HG03432 (cell line): ENCODE results near the gene RNF111.
"Not testable (repeated sequence)": the region's sequence is repeated elsewhere in the genome, so short reads cannot be mapped to it uniquely, and the experiment has no call there.

Experiments used
- ATAC-seq: cut with Tn5 transposase; IDR thresholded peaks from one replicate; pipeline ENCODE4 v1.9.1; 2021; ENCODE audit warnings: mild to moderate bottlenecking, moderate library complexity; ENCODE audit not compliant: unreplicated experiment

The RNF111 gene

GRCh38 chr15:59052915-59053407, 65.5 kb downstream of the RNF111 start:
- ATAC-seq, result no peak

GRCh38 chr15:59053482-59053881, 66.0 kb downstream of the RNF111 start:
- no peak for ATAC-seq

- ATAC-seq, result no peak
These were observed 71.7 kb downstream of the RNF111 start for GRCh38 chr15:59059076-59059597.

GRCh38 chr15:59060348-59060747, 72.9 kb downstream of the RNF111 start:
- no peak for ATAC-seq

- ATAC-seq, result no peak
These were observed 75.6 kb downstream of the RNF111 start for GRCh38 chr15:59063042-59063441.

GRCh38 chr15:59069430-59069829, 82.0 kb downstream of the RNF111 start:
- ATAC-seq, result no peak

GRCh38 chr15:59074607-59075006, 87.1 kb downstream of the RNF111 start:
- no peak for ATAC-seq

GRCh38 chr15:59087731-59088130, 100.3 kb downstream of the RNF111 start:
- no peak for ATAC-seq

GRCh38 chr15:59094077-59094476, 106.6 kb downstream of the RNF111 start:
- no peak for ATAC-seq

GRCh38 chr15:59096429-59096828, 109.0 kb downstream of the RNF111 start:
- ATAC-seq, result no peak

- no peak for ATAC-seq
These were observed 111.8 kb downstream of the RNF111 start for GRCh38 chr15:59099162-59099685.

- ATAC-seq, result peak; percentile 42
These were observed 117.1 kb downstream of the RNF111 start for GRCh38 chr15:59104602-59104911.

GRCh38 chr15:59104912-59105732, 117.7 kb downstream of the RNF111 start, which contains the start of gene CCNB2:
TSS of gene CCNB2 (plus strand) at chr15:59105146. CDS start at chr15:59105269, 123 bp downstream.
- peak; percentile 98 for ATAC-seq

- no peak for ATAC-seq
These were observed 118.4 kb downstream of the RNF111 start for GRCh38 chr15:59105854-59106253.

- ATAC-seq, result no peak
These were observed 123.8 kb downstream of the RNF111 start for GRCh38 chr15:59111251-59111650.

GRCh38 chr15:59115047-59115446, 127.6 kb downstream of the RNF111 start:
- no peak for ATAC-seq

- no peak for ATAC-seq
These were observed 128.7 kb downstream of the RNF111 start for GRCh38 chr15:59116141-59116540.

GRCh38 chr15:59116771-59117170, 129.3 kb downstream of the RNF111 start:
- no peak for ATAC-seq

- ATAC-seq, result no peak
These were observed 132.2 kb downstream of the RNF111 start for GRCh38 chr15:59119625-59120024.

- no peak for ATAC-seq
These were observed 133.5 kb downstream of the RNF111 start for GRCh38 chr15:59120937-59121336.

GRCh38 chr15:59124261-59124660, 136.8 kb downstream of the RNF111 start:
- ATAC-seq, result no peak

GRCh38 chr15:59125683-59126082, 138.2 kb downstream of the RNF111 start:
- ATAC-seq, result not testable (repeated sequence)
